HEK293 (cell line): ENCODE measurements around the gene DYNLL2.
A peak's percentile ranks its signal among the peaks of the same experiment; 100 is the strongest.

ENCODE experiments used
- AEBP2 ChIP-seq: fragments of 450-650 bp; formaldehyde crosslinking; IDR thresholded peaks from 2 replicates; pipeline ENCODE4 v1.5.1; 2016; ENCODE audit warnings: missing biosample characterization, missing genetic modification characterization, borderline replicate concordance
- BCL11B ChIP-seq: fragments of 450-650 bp; formaldehyde crosslinking; IDR thresholded peaks from 2 replicates; pipeline ENCODE4 v1.5.1; 2016; ENCODE audit warnings: low read depth, missing biosample characterization, missing genetic modification characterization
- BCL6B ChIP-seq: fragments of 450-650 bp; formaldehyde crosslinking; IDR thresholded peaks from 2 replicates; pipeline ENCODE4 v1.5.1; 2017; ENCODE audit warnings: missing biosample characterization, missing genetic modification characterization
- EGR2 ChIP-seq: fragments of 450-650 bp; formaldehyde crosslinking; IDR thresholded peaks from 2 replicates; pipeline ENCODE4 v1.5.1; 2016; ENCODE audit warnings: low read depth, missing biosample characterization, missing genetic modification characterization
- INSM2 ChIP-seq: fragments of 450-650 bp; formaldehyde crosslinking; IDR thresholded peaks from 2 replicates; pipeline ENCODE4 v1.5.1; 2016; ENCODE audit warnings: missing biosample characterization, missing genetic modification characterization
- KLF1 ChIP-seq: fragments of 450-650 bp; formaldehyde crosslinking; IDR thresholded peaks from 2 replicates; pipeline ENCODE4 v1.5.1; 2016; ENCODE audit warnings: missing biosample characterization, missing genetic modification characterization
- KLF17 ChIP-seq: fragments of 450-650 bp; formaldehyde crosslinking; IDR thresholded peaks from 2 replicates; pipeline ENCODE4 v1.5.1; 2016; ENCODE audit warnings: missing biosample characterization, missing genetic modification characterization
- KLF9 ChIP-seq: fragments of 450-650 bp; formaldehyde crosslinking; IDR thresholded peaks from 2 replicates; pipeline ENCODE4 v1.5.1; 2016; ENCODE audit warnings: missing biosample characterization, missing genetic modification characterization, low read depth
- REST ChIP-seq: fragments of 450-650 bp; formaldehyde crosslinking; IDR thresholded peaks from 2 replicates; pipeline ENCODE4 v1.5.1; 2016; ENCODE audit warnings: missing biosample characterization, missing genetic modification characterization
- SCRT2 ChIP-seq: fragments of 450-650 bp; formaldehyde crosslinking; IDR thresholded peaks from 2 replicates; pipeline ENCODE4 v1.5.1; 2016; ENCODE audit warnings: missing biosample characterization, missing genetic modification characterization
- SP2 ChIP-seq: fragments of 450-650 bp; formaldehyde crosslinking; IDR thresholded peaks from 2 replicates; pipeline ENCODE4 v1.5.1; 2016; ENCODE audit warnings: missing biosample characterization, missing genetic modification characterization
- TRIM28 ChIP-seq: IDR thresholded peaks from 2 replicates; pipeline ENCODE4 v1.6.1; 2011; ENCODE audit warnings: low read length, control low read depth, borderline replicate concordance
- YY2 ChIP-seq: fragments of 450-650 bp; formaldehyde crosslinking; IDR thresholded peaks from 2 replicates; pipeline ENCODE4 v1.5.1; 2016; ENCODE audit warnings: missing biosample characterization, missing genetic modification characterization
- ZBTB20 ChIP-seq: fragments of 450-650 bp; formaldehyde crosslinking; IDR thresholded peaks from 2 replicates; pipeline ENCODE4 v1.5.1; 2016; ENCODE audit warnings: missing biosample characterization, missing genetic modification characterization
- ZBTB21 ChIP-seq: fragments of 450-650 bp; formaldehyde crosslinking; IDR thresholded peaks from 2 replicates; pipeline ENCODE4 v1.5.1; 2017; ENCODE audit warnings: missing biosample characterization, missing genetic modification characterization
- ZFP69B ChIP-seq: fragments of 450-650 bp; formaldehyde crosslinking; IDR thresholded peaks from 2 replicates; pipeline ENCODE4 v1.5.1; 2016; ENCODE audit warnings: missing biosample characterization, missing genetic modification characterization
- ZNF155 ChIP-seq: fragments of 450-650 bp; formaldehyde crosslinking; IDR thresholded peaks from 2 replicates; pipeline ENCODE4 v1.5.1; 2016; ENCODE audit warnings: missing biosample characterization, missing genetic modification characterization
- ZNF214 ChIP-seq: fragments of 450-650 bp; formaldehyde crosslinking; IDR thresholded peaks from 2 replicates; pipeline ENCODE4 v1.5.1; 2017; ENCODE audit warnings: missing biosample characterization, mild to moderate bottlenecking, missing genetic modification characterization, borderline replicate concordance
- ZNF24 ChIP-seq: fragments of 450-650 bp; formaldehyde crosslinking; IDR thresholded peaks from 2 replicates; pipeline ENCODE4 v1.5.1; 2016; ENCODE audit warnings: missing biosample characterization, missing genetic modification characterization
- ZNF341 ChIP-seq: fragments of 450-650 bp; formaldehyde crosslinking; IDR thresholded peaks from 2 replicates; pipeline ENCODE4; 2016; ENCODE audit warnings: low read depth, missing biosample characterization, missing genetic modification characterization
- ZNF423 ChIP-seq: fragments of 450-650 bp; formaldehyde crosslinking; IDR thresholded peaks from 2 replicates; pipeline ENCODE4 v1.5.1; 2016; ENCODE audit warnings: missing biosample characterization, missing genetic modification characterization
- ZNF48 ChIP-seq: fragments of 450-650 bp; formaldehyde crosslinking; IDR thresholded peaks from 2 replicates; pipeline ENCODE4 v1.5.1; 2016; ENCODE audit warnings: missing biosample characterization, missing genetic modification characterization
- ZNF571 ChIP-seq: fragments of 450-650 bp; formaldehyde crosslinking; IDR thresholded peaks from 2 replicates; pipeline ENCODE4 v1.5.0; 2017; ENCODE audit warnings: missing biosample characterization, missing genetic modification characterization
- ZNF610 ChIP-seq: fragments of 450-650 bp; formaldehyde crosslinking; IDR thresholded peaks from 2 replicates; pipeline ENCODE4 v1.5.1; 2016; ENCODE audit warnings: missing biosample characterization, missing genetic modification characterization, borderline replicate concordance
- ZNF629 ChIP-seq: fragments of 450-650 bp; formaldehyde crosslinking; IDR thresholded peaks from 2 replicates; pipeline ENCODE4 v1.5.1; 2017; ENCODE audit warnings: missing biosample characterization, missing genetic modification characterization
- ZNF654 ChIP-seq: fragments of 450-650 bp; formaldehyde crosslinking; IDR thresholded peaks from 2 replicates; pipeline ENCODE4 v1.5.1; 2016; ENCODE audit warnings: low read depth, missing biosample characterization, missing genetic modification characterization
- ZNF670 ChIP-seq: fragments of 450-650 bp; formaldehyde crosslinking; IDR thresholded peaks from 2 replicates; pipeline ENCODE4 v1.5.1; 2016; ENCODE audit warnings: missing biosample characterization, missing genetic modification characterization, low read depth
- ZNF76 ChIP-seq: fragments of 450-650 bp; formaldehyde crosslinking; IDR thresholded peaks from 2 replicates; pipeline ENCODE4; 2016; ENCODE audit warnings: low read depth, missing biosample characterization, missing genetic modification characterization, borderline replicate concordance
- ZNF830 ChIP-seq: fragments of 450-650 bp; IDR thresholded peaks from 2 replicates; pipeline ENCODE4 v1.5.0; 2018; ENCODE audit warnings: missing biosample characterization, missing genetic modification characterization, low read depth, mild to moderate bottlenecking, moderate library complexity
- ZSCAN16 ChIP-seq: fragments of 450-650 bp; formaldehyde crosslinking; IDR thresholded peaks from 2 replicates; pipeline ENCODE4 v1.5.1; 2016; ENCODE audit warnings: missing biosample characterization, missing genetic modification characterization
- ZSCAN30 ChIP-seq: fragments of 450-650 bp; IDR thresholded peaks from 2 replicates; pipeline ENCODE4 v1.5.1; 2018; ENCODE audit warnings: missing biosample characterization, mild to moderate bottlenecking, missing genetic modification characterization, moderate library complexity

DYNLL2 gene

GRCh38 chr17:58083491-58084316, 485 bp downstream of the DYNLL2 start (continued):
- TF ChIP-seq SCRT2 (tag by site-specific recombination) (no peak), REST (tag by site-specific recombination) (no peak), ZSCAN30 (no peak), ZBTB21 (tag by site-specific recombination) (no peak), ZNF214 (tag by site-specific recombination) (no peak), ZNF76 (tag by site-specific recombination) (peak; percentile 77; the same call in 1 of the 2 replicates), ZSCAN16 (tag by site-specific recombination) (no peak), KLF1 (tag by site-specific recombination) (peak; percentile 34; the same call in 1 of the 2 replicates), INSM2 (tag by site-specific recombination) (no peak), ZNF423 (tag by site-specific recombination) (0 out of 2 replicates have a peak, but pooled peaks have one; percentile 19), KLF17 (tag by site-specific recombination) (0 out of 2 replicates have a peak, but pooled peaks have one; percentile 19), ZBTB20 (no peak), ZFP69B (tag by site-specific recombination) (no peak), EGR2 (tag by site-specific recombination) (peak; percentile 61), ZNF24 (no peak), ZNF341 (peak; percentile 61), BCL6B (tag by site-specific recombination) (no peak), BCL11B (tag by site-specific recombination) (no peak), ZNF830 (tag by site-specific recombination) (no peak), ZNF670 (tag by site-specific recombination) (no peak), ZNF571 (tag by site-specific recombination) (no peak), ZNF610 (tag by site-specific recombination) (no peak), ZNF654 (tag by site-specific recombination) (no peak), ZNF155 (tag by site-specific recombination) (no peak), YY2 (0 out of 2 replicates have a peak, but pooled peaks have one; percentile 33), TRIM28 (no peak), ZNF629 (no peak), ZNF48 (no peak), KLF9 (no peak; the same call in 1 of the 2 replicates), SP2 (peak; percentile 41; the same call in 1 of the 2 replicates), AEBP2 (no peak)
